HepG2 (cell line): ENCODE measurements around the gene ZBP1. TPM values are rescaled to one million over a fixed set of nuclear protein-coding genes. Genes with fewer than 3 reads are reported as not detected.
A peak's percentile ranks its signal among the peaks of the same experiment; 100 is the strongest.

Experiments
- ATAC-seq: fragments of 200-7000 bp; cut with Tn5 transposase; 3 replicates; pipeline ENCODE4 v1.9.1; 2020; ENCODE audit warnings: mild to moderate bottlenecking, moderate library complexity
- BruUV-seq: library from RNA; stranded (reverse); fragments of 400-500 nt; replicated peaks from 2 replicates; lab custom pipeline; 2021; lab: Mats Ljungman, UMichigan
- CTCF ChIA-PET: fragments of 300-600 bp; formaldehyde crosslinking; extraction: SDS; loops from one replicate; lab custom pipeline; 2021; ENCODE audit warnings: low total read pairs, inconsistent platforms, low intra/inter-chr PET ratio; lab: Yijun Ruan, JAX
- POLR2A ChIA-PET: fragments of 350-600 bp; sonication (Branson Sonifier 250); formaldehyde crosslinking; loops from one replicate; lab custom pipeline; 2020; ENCODE audit warnings: antibody characterized with exemption, inconsistent platforms; lab: Yijun Ruan, JAX
- DNase-seq: peaks from one replicate; pipeline ENCODE4 v3.0.0-alpha.2; 2015; ENCODE audit warnings: low spot score
- FAIRE-seq: peaks from 3 replicates; lab custom pipeline; 2011; peaks lifted over from hg19 to GRCh38; lab: Jason Lieb, UNC
- H2AFZ ChIP-seq: one replicate; pipeline ENCODE4 v1.6.1; 2011; ENCODE audit warnings: low read length, inconsistent platforms
- H3K27ac ChIP-seq: fragments of 300-600 bp; 3 replicates; pipeline ENCODE4 v1.8.0; 2011; ENCODE audit warnings: mixed run types, mild to moderate bottlenecking, mixed read lengths, low read length, inconsistent platforms; ENCODE audit not compliant: insufficient read depth; ENCODE audit errors: extremely low read length
- H3K27me3 ChIP-seq, 2 experiments: fragments of 200-600 bp in 1 of 2; 2 replicates in 1 of 2; 3 replicates in 1 of 2; pipeline versions ENCODE4 v1.6.0 to v1.8.0; 2011; ENCODE audit warnings: low read length in 2 of 2, mild to moderate bottlenecking in 2 of 2, moderate library complexity in 2 of 2, inconsistent platforms in 1 of 2; ENCODE audit not compliant: insufficient read depth in 2 of 2, control insufficient read depth in 1 of 2
- H3K36me3 ChIP-seq, 2 experiments: fragments of 200-600 bp in 1 of 2; replicated peaks in 1 of 2; 2 replicates in 1 of 2; 3 replicates in 1 of 2; pipeline versions ENCODE4 v1.5.1 to v1.8.0; 2011; ENCODE audit warnings: low read length in 2 of 2, inconsistent platforms in 1 of 2; ENCODE audit not compliant: insufficient read depth in 2 of 2, control insufficient read depth in 1 of 2
- H3K4me1 ChIP-seq: 2 replicates; pipeline ENCODE4 v1.5.1; 2012; ENCODE audit warnings: low read length, inconsistent platforms; ENCODE audit not compliant: insufficient read depth
- H3K4me2 ChIP-seq: 2 replicates; pipeline ENCODE4 v1.6.0; 2011; ENCODE audit warnings: low read depth, low read length, inconsistent platforms
- H3K4me3 ChIP-seq, 3 experiments: fragments of 200-600 bp in 1 of 3; sonication (generic), shearing (Covaris generic) in 1 of 3; replicated peaks in 1 of 3; 2 replicates each; pipeline ENCODE4 v1.5.1; 2011 to 2016; ENCODE audit warnings: low read length in 3 of 3, inconsistent platforms in 2 of 3, low read depth in 2 of 3, mild to moderate bottlenecking in 2 of 3, control low read depth in 1 of 3, mixed read lengths in 1 of 3; ENCODE audit not compliant: insufficient read depth in 1 of 3
- H3K79me2 ChIP-seq: one replicate; pipeline ENCODE4 v1.6.1; 2011; ENCODE audit warnings: low read length, inconsistent platforms; ENCODE audit not compliant: insufficient read depth
- H3K9ac ChIP-seq: 2 replicates; pipeline ENCODE4 v1.6.0; 2011; ENCODE audit warnings: mild to moderate bottlenecking, low read depth, low read length, inconsistent platforms; ENCODE audit not compliant: insufficient read depth
- H3K9me3 ChIP-seq: 2 replicates; pipeline ENCODE4 v1.5.1; 2012; ENCODE audit warnings: mild to moderate bottlenecking, low read length
- H4K20me1 ChIP-seq: 2 replicates; pipeline ENCODE4 v1.6.0; 2011; ENCODE audit warnings: inconsistent platforms, mild to moderate bottlenecking, low read length, moderate library complexity; ENCODE audit not compliant: insufficient read depth
- CC2D1A ChIP-seq: sonication (generic); formaldehyde crosslinking; IDR thresholded peaks from 2 replicates; pipeline ENCODE4 v1.8.1; 2023; ENCODE audit warnings: mild to moderate bottlenecking, missing genetic modification reagents
- FIP1L1 ChIP-seq: fragments of 200-400 bp; formaldehyde crosslinking; IDR thresholded peaks from 2 replicates; pipeline ENCODE4 v1.6.1; 2018; ENCODE audit warnings: low read depth, mild to moderate bottlenecking, low read length, moderate library complexity, borderline replicate concordance; ENCODE audit not compliant: insufficient read depth
- PCBP2 ChIP-seq: fragments of 200-400 bp; formaldehyde crosslinking; optimal IDR thresholded peaks from 2 replicates; pipeline ENCODE3; 2018; ENCODE audit warnings: low read length, low read depth; ENCODE audit not compliant: poor library complexity, severe bottlenecking
- ZNF263 ChIP-seq: sonication (generic); formaldehyde crosslinking; IDR thresholded peaks from 2 replicates; pipeline ENCODE4 v1.4.0; 2020; ENCODE audit warnings: missing genetic modification reagents
- ZNF629 ChIP-seq: sonication (generic); formaldehyde crosslinking; conservative IDR thresholded peaks from 2 replicates; pipeline ENCODE4 v1.5.0; 2020; ENCODE audit warnings: missing genetic modification reagents
- WGBS: methylation state at CpG from one replicate; pipeline ENCODE4 v1.1.6; 2017; ENCODE audit warnings: low lambda C conversion rate; 5-methylcytosine and 5-hydroxymethylcytosine counted together
- in situ Hi-C: cut with HindIII; loops from 2 replicates; pipeline ENCODE4 v1.10.0; 2017; ENCODE audit warnings: low pct_unique_long_range_greater_than_20kb; ENCODE audit not compliant: extremely low pct_ligation_motif_present
- intact Hi-C: fragments of 100-400 bp; cut with micrococcal nuclease; formaldehyde crosslinking; loops from one replicate; pipeline ENCODE4 v1.10.0; 2022; ENCODE audit not compliant: unreplicated experiment
- polyA plus RNA-seq, 8 experiments: library from polyadenylated mRNA; depleted of rRNA in 3 of 8; stranded (reverse) in 7 of 8; unstranded in 1 of 8; fragments of >200 nt; fragmentation: Illumina TruSeq in 4 of 8; extraction: Trizol in 4 of 8; gene quantifications; 2 replicates each; pipeline versions ENCODE4 v1.2.1 to v1.2.3, GENCODE V29; 2011 to 2016; ENCODE audit warnings: low read depth in 4 of 8, missing spikeins in 1 of 8, mixed read lengths in 1 of 8; ENCODE audit not compliant: insufficient read depth in 1 of 8
- total RNA-seq, 5 experiments: library from RNA; depleted of rRNA; stranded (reverse); fragments of >200 nt; fragmentation: Illumina TruSeq; extraction: Trizol; gene quantifications; 2 replicates each; pipeline ENCODE4 v1.2.3, GENCODE V29; 2016; ENCODE audit warnings: low read depth in 1 of 5

ZBP1 gene
- total and polyA plus RNA-seq, 2 of the 13 experiments (the other 11 are each of a cell fraction or from before 2014, with no cell fraction given) = not detected

GRCh38 chr20:57610261-57610952, 9.8 kb downstream of the ZBP1 start:
- in situ Hi-C loops = no loop called here
- H3K4me2 ChIP-seq = no peak overlapping the region
- H3K4me1 ChIP-seq = no peaks in the 10 kb centered on the region
- H3K9ac ChIP-seq = no peak overlapping the region
- no peaks in the 10 kb centered on the region for H3K9me3 ChIP-seq
- ChIA-PET POLR2A (no interaction called here), CTCF (no interaction called here)
- intact Hi-C loops = no loop called here
- no peak for FAIRE-seq
- ATAC-seq = peak; percentile 10; the same call in 2 of the 3 replicates
- BruUV-seq = no TSS peak
- no peak overlapping the region for H2AFZ ChIP-seq
- H3K4me3 ChIP-seq = no peak overlapping the region
- no peak for DNase-seq
- 7% methylated on average over 14 of the region's 18 CpGs for WGBS
- H3K79me2 ChIP-seq = no peaks in the 10 kb centered on the region
- H3K36me3 ChIP-seq = no peaks in the 10 kb centered on the region
- TF ChIP-seq ZNF629 (CRISPR knock-in tag) = no peak
- 0 out of 2 replicates have a peak, but pooled peaks have one; percentile 19 for TF ChIP-seq ZNF263 (CRISPR knock-in tag)
- no peaks in the 10 kb centered on the region; the same call in 1 of the 2 replicates for H4K20me1 ChIP-seq
- peaks cover 20 to 65% of the 10 kb centered on the region in 2 experiments; a peak in 3 of 5 replicates for H3K27me3 ChIP-seq
- no peak overlapping the region for H3K27ac ChIP-seq

- H3K9ac ChIP-seq = no peak overlapping the region
- H2AFZ ChIP-seq = no peak overlapping the region
- H3K27ac ChIP-seq = no peak overlapping the region
- intact Hi-C loops (no loop called here), in situ Hi-C loops (no loop called here)
- H3K4me3 ChIP-seq = no peak overlapping the region
- TF ChIP-seq FIP1L1 (no peak), CC2D1A (no peak), PCBP2 (no peak)
- ChIA-PET POLR2A (no interaction called here), CTCF (no interaction called here)
- WGBS = 42% methylated on average over 8 of the region's 8 CpGs
- H3K4me2 ChIP-seq = no peak overlapping the region
- no peaks in the 10 kb centered on the region; the same call in 1 of the 2 replicates for H4K20me1 ChIP-seq
- peak; percentile 50; the same call in 2 of the 3 replicates for ATAC-seq
- no peaks in the 10 kb centered on the region for H3K4me1 ChIP-seq
- no peak for FAIRE-seq
- H3K79me2 ChIP-seq = no peaks in the 10 kb centered on the region
- no TSS peak for BruUV-seq
- no peaks in the 10 kb centered on the region for H3K9me3 ChIP-seq
- DNase-seq = no peak
- peaks cover 20 to 61% of the 10 kb centered on the region in 2 experiments; a peak in 3 of 5 replicates for H3K27me3 ChIP-seq
- H3K36me3 ChIP-seq = no peaks in the 10 kb centered on the region
Observed at GRCh38 chr20:57609842-57610167, 10.4 kb downstream of the ZBP1 start.
